WTC11 (cell line): Measurements from ENCODE around the gene TMC4. TPM values are rescaled to one million over a fixed set of nuclear protein-coding genes. Genes with fewer than 3 reads are reported as not detected.
A peak's percentile ranks its signal among the peaks of the same experiment; 100 is the strongest.

Source experiments
- ATAC-seq: fragments of 200-7000 bp; cut with Tn5 transposase; 2 replicates; pipeline ENCODE4 v1.10.0; 2021; ENCODE audit warnings: mild to moderate bottlenecking, moderate library complexity
- CTCF ChIA-PET: fragments of 300-600 bp; sonication (Branson Sonifier 250); formaldehyde crosslinking; loops from one replicate; lab custom pipeline; 2021; ENCODE audit warnings: antibody characterized with exemption; lab: Charles Lee
- POLR2A ChIA-PET: fragments of 350-600 bp; sonication (Branson Sonifier 250); formaldehyde crosslinking; loops from one replicate; lab custom pipeline; 2021; ENCODE audit warnings: antibody characterized with exemption; lab: Charles Lee
- DNase-seq: peaks from one replicate; pipeline ENCODE4 v3.0.0; 2021; ENCODE audit warnings: low spot score
- H3K27ac Mint-ChIP-seq: 2 replicates; pipeline ENCODE4 v1.8.0; 2021; ENCODE audit warnings: mixed read lengths
- H3K27me3 Mint-ChIP-seq: 2 replicates; pipeline ENCODE4 v1.8.0; 2021; ENCODE audit warnings: low read depth, mild to moderate bottlenecking, moderate library complexity, mixed read lengths
- H3K36me3 Mint-ChIP-seq: 2 replicates; pipeline ENCODE4 v1.8.0; 2021; ENCODE audit warnings: mixed read lengths
- H3K4me1 Mint-ChIP-seq: 2 replicates; pipeline ENCODE4 v1.8.0; 2022; ENCODE audit warnings: mixed read lengths
- H3K4me3 Mint-ChIP-seq: 2 replicates; pipeline ENCODE4 v1.8.0; 2021; ENCODE audit warnings: mild to moderate bottlenecking, moderate library complexity, mixed read lengths
- H3K9me3 Mint-ChIP-seq: 2 replicates; pipeline ENCODE4 v1.8.0; 2021; ENCODE audit warnings: mixed read lengths
- ATF1 ChIP-seq: sonication (generic); formaldehyde crosslinking; IDR thresholded peaks from 2 replicates; pipeline ENCODE4 v1.8.1; 2023; ENCODE audit warnings: mild to moderate bottlenecking, moderate library complexity, missing genetic modification reagents
- GRHL2 ChIP-seq: fragments of 250-450 bp; sonication (Bioruptor Pico); IDR thresholded peaks from 2 replicates; pipeline ENCODE4 v1.8.0; 2022; ENCODE audit warnings: mild to moderate bottlenecking, moderate library complexity; ENCODE audit not compliant: insufficient replicate concordance, severe bottlenecking
- HMGA2 ChIP-seq: fragments of 250-450 bp; sonication (Bioruptor Pico); IDR thresholded peaks from 2 replicates; pipeline ENCODE4 v1.4.0; 2021; ENCODE audit warnings: mild to moderate bottlenecking, moderate library complexity
- JUN ChIP-seq: sonication (generic); formaldehyde crosslinking; IDR thresholded peaks from 2 replicates; pipeline ENCODE4 v1.8.0; 2023; ENCODE audit warnings: mild to moderate bottlenecking, missing genetic modification reagents
- NFATC4 ChIP-seq: fragments of 250-450 bp; sonication (Bioruptor Pico); IDR thresholded peaks from 2 replicates; pipeline ENCODE4 v1.9.0; 2021; ENCODE audit warnings: mild to moderate bottlenecking
- NR1H2 ChIP-seq: sonication (generic); formaldehyde crosslinking; IDR thresholded peaks from 2 replicates; pipeline ENCODE4 v1.9.0; 2021; ENCODE audit warnings: mild to moderate bottlenecking, moderate library complexity, missing genetic modification reagents
- RELA ChIP-seq: sonication (generic); formaldehyde crosslinking; IDR thresholded peaks from 2 replicates; pipeline ENCODE4 v1.8.1; 2022; ENCODE audit warnings: missing genetic modification reagents, mild to moderate bottlenecking, borderline replicate concordance
- ZNF317 ChIP-seq: sonication (generic); formaldehyde crosslinking; IDR thresholded peaks from 2 replicates; pipeline ENCODE4 v1.8.1; 2023; ENCODE audit warnings: low read depth, mild to moderate bottlenecking, moderate library complexity, missing genetic modification reagents, borderline replicate concordance
- ZNF416 ChIP-seq: fragments of 250-450 bp; sonication (Bioruptor Pico); IDR thresholded peaks from 2 replicates; pipeline ENCODE4 v1.9.0; 2021; ENCODE audit warnings: mild to moderate bottlenecking, inconsistent platforms
- total RNA-seq: library from RNA; stranded (reverse); gene quantifications from 3 replicates; pipeline ENCODE4 v1.2.3, GENCODE V29; 2021
- TF ChIP-seq, protein P1 (sequence below): sonication (generic); formaldehyde crosslinking; IDR thresholded peaks from 2 replicates; pipeline ENCODE4 v1.8.0; 2023; ENCODE audit warnings: missing genetic modification reagents
- TF ChIP-seq, protein P2 (sequence below): sonication (generic); formaldehyde crosslinking; IDR thresholded peaks from 2 replicates; pipeline ENCODE4 v1.8.0; 2022; ENCODE audit warnings: mild to moderate bottlenecking, missing genetic modification reagents
- TF ChIP-seq, protein P3 (sequence below): sonication (generic); formaldehyde crosslinking; conservative IDR thresholded peaks from 2 replicates; pipeline ENCODE4 v1.8.1; 2023; ENCODE audit warnings: mild to moderate bottlenecking, low read depth, missing genetic modification reagents, moderate library complexity
- TF ChIP-seq, protein P4 (sequence below): sonication (generic); formaldehyde crosslinking; IDR thresholded peaks from 2 replicates; pipeline ENCODE4 v1.8.1; 2023; ENCODE audit warnings: mild to moderate bottlenecking, missing genetic modification reagents
- TF ChIP-seq, protein P5 (sequence below): sonication (generic); formaldehyde crosslinking; IDR thresholded peaks from 2 replicates; pipeline ENCODE4 v1.8.0; 2022; ENCODE audit warnings: mild to moderate bottlenecking, missing genetic modification reagents
- TF ChIP-seq, protein P6 (sequence below): sonication (generic); formaldehyde crosslinking; IDR thresholded peaks from 2 replicates; pipeline ENCODE4 v1.8.1; 2022; ENCODE audit warnings: mild to moderate bottlenecking, moderate library complexity, missing genetic modification reagents
- TF ChIP-seq, protein P7 (sequence below): sonication (generic); formaldehyde crosslinking; IDR thresholded peaks from 2 replicates; pipeline ENCODE4 v1.8.1; 2023; ENCODE audit warnings: mild to moderate bottlenecking, missing genetic modification reagents
- TF ChIP-seq, protein P8 (sequence below): sonication (generic); formaldehyde crosslinking; IDR thresholded peaks from 2 replicates; pipeline ENCODE4 v1.8.0; 2022; ENCODE audit warnings: missing genetic modification reagents

The TMC4 gene
- total RNA-seq, 1 experiment from 2014 or later, result 9.3 TPM

DNA sequence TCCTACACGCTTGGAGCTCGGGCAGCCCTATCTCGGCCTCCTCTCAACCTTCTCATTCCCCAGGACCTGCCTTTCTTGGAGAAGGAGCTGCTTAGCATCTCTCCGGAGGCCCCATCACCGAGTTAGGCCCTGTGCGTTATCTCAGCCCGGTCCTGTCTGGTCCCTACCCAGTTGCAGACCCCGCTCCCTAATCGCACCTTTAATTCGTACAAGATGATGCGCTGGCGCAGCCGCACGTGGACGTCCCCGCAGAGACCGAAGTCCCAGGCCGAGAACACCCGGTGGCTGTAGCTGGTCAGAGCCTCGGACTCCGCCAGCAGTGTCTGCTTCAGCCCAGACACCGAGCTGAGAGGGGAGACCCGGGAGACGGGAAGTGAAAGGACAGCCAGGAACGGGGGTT is 7.7 kb downstream of the TMC4 start:
- DNase-seq (no peak), ATAC-seq (no peak)
- Mint-ChIP-seq H3K36me3 (no peaks in the 10 kb centered on the region), H3K9me3 (no peaks in the 10 kb centered on the region), H3K27me3 (peaks cover 43% of the 10 kb centered on the region), H3K4me3 (no peak overlapping the region), H3K27ac (no peak overlapping the region), H3K4me1 (peaks cover 27% of the 10 kb centered on the region)
- ChIA-PET CTCF (interaction anchor here (0.9 to 2.9 kb wide), 6 partner anchors 8 to 101 kb away, joined by 5 to 14 read pairs (median 8); partner anchors contain the start of genes CNOT3, MBOAT7 and TMC4), POLR2A (interaction anchor here (0.9 kb wide), 2 partner anchors 8 to 36 kb away, joined by 3 to 5 read pairs; partner anchors contain the start of gene TMC4)
- TF ChIP-seq RELA (CRISPR knock-in tag), result no peak
- no peak for TF ChIP-seq ZNF317 (CRISPR knock-in tag)
- TF ChIP-seq, protein P1, sequence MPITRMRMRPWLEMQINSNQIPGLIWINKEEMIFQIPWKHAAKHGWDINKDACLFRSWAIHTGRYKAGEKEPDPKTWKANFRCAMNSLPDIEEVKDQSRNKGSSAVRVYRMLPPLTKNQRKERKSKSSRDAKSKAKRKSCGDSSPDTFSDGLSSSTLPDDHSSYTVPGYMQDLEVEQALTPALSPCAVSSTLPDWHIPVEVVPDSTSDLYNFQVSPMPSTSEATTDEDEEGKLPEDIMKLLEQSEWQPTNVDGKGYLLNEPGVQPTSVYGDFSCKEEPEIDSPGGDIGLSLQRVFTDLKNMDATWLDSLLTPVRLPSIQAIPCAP, result no peak
- TF ChIP-seq, protein P2, sequence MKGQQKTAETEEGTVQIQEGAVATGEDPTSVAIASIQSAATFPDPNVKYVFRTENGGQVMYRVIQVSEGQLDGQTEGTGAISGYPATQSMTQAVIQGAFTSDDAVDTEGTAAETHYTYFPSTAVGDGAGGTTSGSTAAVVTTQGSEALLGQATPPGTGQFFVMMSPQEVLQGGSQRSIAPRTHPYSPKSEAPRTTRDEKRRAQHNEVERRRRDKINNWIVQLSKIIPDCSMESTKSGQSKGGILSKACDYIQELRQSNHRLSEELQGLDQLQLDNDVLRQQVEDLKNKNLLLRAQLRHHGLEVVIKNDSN (CRISPR knock-in tag), result no peak
- TF ChIP-seq, protein P3, sequence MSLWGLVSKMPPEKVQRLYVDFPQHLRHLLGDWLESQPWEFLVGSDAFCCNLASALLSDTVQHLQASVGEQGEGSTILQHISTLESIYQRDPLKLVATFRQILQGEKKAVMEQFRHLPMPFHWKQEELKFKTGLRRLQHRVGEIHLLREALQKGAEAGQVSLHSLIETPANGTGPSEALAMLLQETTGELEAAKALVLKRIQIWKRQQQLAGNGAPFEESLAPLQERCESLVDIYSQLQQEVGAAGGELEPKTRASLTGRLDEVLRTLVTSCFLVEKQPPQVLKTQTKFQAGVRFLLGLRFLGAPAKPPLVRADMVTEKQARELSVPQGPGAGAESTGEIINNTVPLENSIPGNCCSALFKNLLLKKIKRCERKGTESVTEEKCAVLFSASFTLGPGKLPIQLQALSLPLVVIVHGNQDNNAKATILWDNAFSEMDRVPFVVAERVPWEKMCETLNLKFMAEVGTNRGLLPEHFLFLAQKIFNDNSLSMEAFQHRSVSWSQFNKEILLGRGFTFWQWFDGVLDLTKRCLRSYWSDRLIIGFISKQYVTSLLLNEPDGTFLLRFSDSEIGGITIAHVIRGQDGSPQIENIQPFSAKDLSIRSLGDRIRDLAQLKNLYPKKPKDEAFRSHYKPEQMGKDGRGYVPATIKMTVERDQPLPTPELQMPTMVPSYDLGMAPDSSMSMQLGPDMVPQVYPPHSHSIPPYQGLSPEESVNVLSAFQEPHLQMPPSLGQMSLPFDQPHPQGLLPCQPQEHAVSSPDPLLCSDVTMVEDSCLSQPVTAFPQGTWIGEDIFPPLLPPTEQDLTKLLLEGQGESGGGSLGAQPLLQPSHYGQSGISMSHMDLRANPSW (CRISPR knock-in tag), result no peak
- TF ChIP-seq, protein P4, sequence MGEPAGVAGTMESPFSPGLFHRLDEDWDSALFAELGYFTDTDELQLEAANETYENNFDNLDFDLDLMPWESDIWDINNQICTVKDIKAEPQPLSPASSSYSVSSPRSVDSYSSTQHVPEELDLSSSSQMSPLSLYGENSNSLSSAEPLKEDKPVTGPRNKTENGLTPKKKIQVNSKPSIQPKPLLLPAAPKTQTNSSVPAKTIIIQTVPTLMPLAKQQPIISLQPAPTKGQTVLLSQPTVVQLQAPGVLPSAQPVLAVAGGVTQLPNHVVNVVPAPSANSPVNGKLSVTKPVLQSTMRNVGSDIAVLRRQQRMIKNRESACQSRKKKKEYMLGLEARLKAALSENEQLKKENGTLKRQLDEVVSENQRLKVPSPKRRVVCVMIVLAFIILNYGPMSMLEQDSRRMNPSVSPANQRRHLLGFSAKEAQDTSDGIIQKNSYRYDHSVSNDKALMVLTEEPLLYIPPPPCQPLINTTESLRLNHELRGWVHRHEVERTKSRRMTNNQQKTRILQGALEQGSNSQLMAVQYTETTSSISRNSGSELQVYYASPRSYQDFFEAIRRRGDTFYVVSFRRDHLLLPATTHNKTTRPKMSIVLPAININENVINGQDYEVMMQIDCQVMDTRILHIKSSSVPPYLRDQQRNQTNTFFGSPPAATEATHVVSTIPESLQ (CRISPR knock-in tag), result no peak
- TF ChIP-seq NFATC4 (CRISPR knock-in tag), result no peak
- TF ChIP-seq, protein P5, sequence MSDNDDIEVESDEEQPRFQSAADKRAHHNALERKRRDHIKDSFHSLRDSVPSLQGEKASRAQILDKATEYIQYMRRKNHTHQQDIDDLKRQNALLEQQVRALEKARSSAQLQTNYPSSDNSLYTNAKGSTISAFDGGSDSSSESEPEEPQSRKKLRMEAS (CRISPR knock-in tag), result no peak
- TF ChIP-seq, protein P6, sequence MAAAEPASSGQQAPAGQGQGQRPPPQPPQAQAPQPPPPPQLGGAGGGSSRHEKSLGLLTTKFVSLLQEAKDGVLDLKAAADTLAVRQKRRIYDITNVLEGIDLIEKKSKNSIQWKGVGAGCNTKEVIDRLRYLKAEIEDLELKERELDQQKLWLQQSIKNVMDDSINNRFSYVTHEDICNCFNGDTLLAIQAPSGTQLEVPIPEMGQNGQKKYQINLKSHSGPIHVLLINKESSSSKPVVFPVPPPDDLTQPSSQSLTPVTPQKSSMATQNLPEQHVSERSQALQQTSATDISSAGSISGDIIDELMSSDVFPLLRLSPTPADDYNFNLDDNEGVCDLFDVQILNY, result no peak
- no peak for TF ChIP-seq HMGA2 (CRISPR knock-in tag)
- TF ChIP-seq, protein P7, sequence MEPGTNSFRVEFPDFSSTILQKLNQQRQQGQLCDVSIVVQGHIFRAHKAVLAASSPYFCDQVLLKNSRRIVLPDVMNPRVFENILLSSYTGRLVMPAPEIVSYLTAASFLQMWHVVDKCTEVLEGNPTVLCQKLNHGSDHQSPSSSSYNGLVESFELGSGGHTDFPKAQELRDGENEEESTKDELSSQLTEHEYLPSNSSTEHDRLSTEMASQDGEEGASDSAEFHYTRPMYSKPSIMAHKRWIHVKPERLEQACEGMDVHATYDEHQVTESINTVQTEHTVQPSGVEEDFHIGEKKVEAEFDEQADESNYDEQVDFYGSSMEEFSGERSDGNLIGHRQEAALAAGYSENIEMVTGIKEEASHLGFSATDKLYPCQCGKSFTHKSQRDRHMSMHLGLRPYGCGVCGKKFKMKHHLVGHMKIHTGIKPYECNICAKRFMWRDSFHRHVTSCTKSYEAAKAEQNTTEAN (CRISPR knock-in tag), result no peak

DNA sequence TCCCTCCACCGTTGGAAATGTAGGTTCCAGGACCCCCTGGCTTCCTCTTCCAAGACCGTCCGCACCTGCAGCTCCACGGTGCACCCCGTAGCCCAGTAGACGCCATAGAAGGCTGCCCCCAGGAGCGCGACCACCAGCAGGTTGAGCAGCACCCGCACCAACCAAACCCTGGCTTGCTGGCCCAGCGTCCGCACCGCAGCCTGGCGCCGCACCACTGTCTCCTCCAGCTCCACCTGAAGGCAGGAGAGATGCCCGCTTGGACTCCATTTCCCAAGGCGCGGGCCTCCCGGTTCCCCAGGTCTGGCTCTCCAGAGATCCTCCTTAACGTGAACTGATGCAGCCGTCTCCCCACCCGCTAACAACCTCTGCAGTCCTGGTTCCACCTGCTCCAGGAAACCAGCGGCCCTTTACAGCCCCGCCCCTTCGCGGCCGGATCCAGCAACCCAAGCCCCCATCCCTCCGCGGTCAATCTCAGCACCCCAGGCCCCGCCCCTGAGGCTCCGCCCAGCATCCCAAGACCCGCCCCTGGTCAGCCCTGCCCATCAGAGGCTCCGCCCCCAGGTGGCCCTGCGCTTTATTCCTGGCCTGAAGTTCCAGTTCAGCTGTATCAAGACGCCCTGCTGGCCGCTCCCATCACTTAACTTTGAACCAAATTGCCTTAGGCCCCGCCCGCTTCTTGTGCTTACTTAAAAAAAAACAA is 8.4 kb downstream of the TMC4 start:
- ChIA-PET POLR2A (interaction anchor here (0.6 to 0.9 kb wide), 5 partner anchors 9 to 226 kb away, joined by 3 to 7 read pairs (median 5); partner anchors contain the start of genes MBOAT7 and TMC4), CTCF (interaction anchor here (0.5 to 2.9 kb wide), 12 partner anchors 9 to 240 kb away, joined by 3 to 14 read pairs (median 4); partner anchors contain the start of genes CNOT3, MBOAT7 and TMC4)
- H3K27ac Mint-ChIP-seq, result no peak overlapping the region
- TF ChIP-seq ATF1 (no peak), JUN (no peak), ZNF416 (CRISPR knock-in tag) (no peak), GRHL2 (no peak), NR1H2 (CRISPR knock-in tag) (no peak)
- TF ChIP-seq, protein P4 (CRISPR knock-in tag), result no peak
- TF ChIP-seq, protein P8, sequence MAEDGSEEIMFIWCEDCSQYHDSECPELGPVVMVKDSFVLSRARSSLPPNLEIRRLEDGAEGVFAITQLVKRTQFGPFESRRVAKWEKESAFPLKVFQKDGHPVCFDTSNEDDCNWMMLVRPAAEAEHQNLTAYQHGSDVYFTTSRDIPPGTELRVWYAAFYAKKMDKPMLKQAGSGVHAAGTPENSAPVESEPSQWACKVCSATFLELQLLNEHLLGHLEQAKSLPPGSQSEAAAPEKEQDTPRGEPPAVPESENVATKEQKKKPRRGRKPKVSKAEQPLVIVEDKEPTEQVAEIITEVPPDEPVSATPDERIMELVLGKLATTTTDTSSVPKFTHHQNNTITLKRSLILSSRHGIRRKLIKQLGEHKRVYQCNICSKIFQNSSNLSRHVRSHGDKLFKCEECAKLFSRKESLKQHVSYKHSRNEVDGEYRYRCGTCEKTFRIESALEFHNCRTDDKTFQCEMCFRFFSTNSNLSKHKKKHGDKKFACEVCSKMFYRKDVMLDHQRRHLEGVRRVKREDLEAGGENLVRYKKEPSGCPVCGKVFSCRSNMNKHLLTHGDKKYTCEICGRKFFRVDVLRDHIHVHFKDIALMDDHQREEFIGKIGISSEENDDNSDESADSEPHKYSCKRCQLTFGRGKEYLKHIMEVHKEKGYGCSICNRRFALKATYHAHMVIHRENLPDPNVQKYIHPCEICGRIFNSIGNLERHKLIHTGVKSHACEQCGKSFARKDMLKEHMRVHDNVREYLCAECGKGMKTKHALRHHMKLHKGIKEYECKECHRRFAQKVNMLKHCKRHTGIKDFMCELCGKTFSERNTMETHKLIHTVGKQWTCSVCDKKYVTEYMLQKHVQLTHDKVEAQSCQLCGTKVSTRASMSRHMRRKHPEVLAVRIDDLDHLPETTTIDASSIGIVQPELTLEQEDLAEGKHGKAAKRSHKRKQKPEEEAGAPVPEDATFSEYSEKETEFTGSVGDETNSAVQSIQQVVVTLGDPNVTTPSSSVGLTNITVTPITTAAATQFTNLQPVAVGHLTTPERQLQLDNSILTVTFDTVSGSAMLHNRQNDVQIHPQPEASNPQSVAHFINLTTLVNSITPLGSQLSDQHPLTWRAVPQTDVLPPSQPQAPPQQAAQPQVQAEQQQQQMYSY (CRISPR knock-in tag), result peak; percentile 89

More for the DNA sequence above, 8.4 kb downstream of the TMC4 start:
- Mint-ChIP-seq H3K9me3 (no peaks in the 10 kb centered on the region), H3K4me1 (peaks cover 27% of the 10 kb centered on the region), H3K36me3 (no peaks in the 10 kb centered on the region), H3K27me3 (peaks cover 43% of the 10 kb centered on the region), H3K4me3 (peak overlapping the region; percentile 78)
- DNase-seq, result peak; percentile 98
- peak; percentile 66 for ATAC-seq
